ENCODE data around the gene GLIS2. TPM values are rescaled to one million over a fixed set of nuclear protein-coding genes. Genes with fewer than 3 reads are reported as not detected.

The GLIS2 gene
- total RNA-seq, 1 donor from 2014 or later, result 0.53 TPM

GRCh38 chr16:4307215-4308037, 8.4 kb upstream of the GLIS2 start:
- peak; percentile 81 for DNase-seq (ENCODE audit: low read depth)
- H3K36me3 ChIP-seq (ENCODE audit: control insufficient read depth, insufficient read depth, low read length), result no peaks in the 10 kb centered on the region
- peak overlapping the region; percentile 47 for H3K4me3 ChIP-seq (ENCODE audit: low read depth, low read length)
- FAIRE-seq, result no peak
- no peak for TF ChIP-seq CTCF (IDR thresholded peaks at IDR 0.05; ENCODE audit: insufficient read depth, low read length, severe bottlenecking)
- no peaks in the 10 kb centered on the region for H3K27me3 ChIP-seq (ENCODE audit: control insufficient read depth, insufficient read depth, low read length)

GRCh38 chr16:4309102-4309832, 6.6 kb upstream of the GLIS2 start:
- no peak for TF ChIP-seq CTCF (IDR thresholded peaks at IDR 0.05; ENCODE audit: insufficient read depth, low read length, severe bottlenecking)
- Histone ChIP-seq H3K4me3 (ENCODE audit: low read depth, low read length) (no peak overlapping the region), H3K27me3 (ENCODE audit: control insufficient read depth, insufficient read depth, low read length) (no peaks in the 10 kb centered on the region), H3K36me3 (ENCODE audit: control insufficient read depth, insufficient read depth, low read length) (no peaks in the 10 kb centered on the region)
- DNase-seq (ENCODE audit: low read depth) (no peak), FAIRE-seq (no peak)

- FAIRE-seq (no peak), DNase-seq (ENCODE audit: low read depth) (peak; percentile 56)
- Histone ChIP-seq H3K36me3 (ENCODE audit: control insufficient read depth, insufficient read depth, low read length) (no peaks in the 10 kb centered on the region), H3K4me3 (ENCODE audit: low read depth, low read length) (no peak overlapping the region), H3K27me3 (ENCODE audit: control insufficient read depth, insufficient read depth, low read length) (no peaks in the 10 kb centered on the region)
- peak; percentile 83 for TF ChIP-seq CTCF (IDR thresholded peaks at IDR 0.05; ENCODE audit: insufficient read depth, low read length, severe bottlenecking)
Observed at GRCh38 chr16:4309833-4310266, 6.0 kb upstream of the GLIS2 start.

- peak; percentile 77 for TF ChIP-seq CTCF (IDR thresholded peaks at IDR 0.05; ENCODE audit: insufficient read depth, low read length, severe bottlenecking)
- Histone ChIP-seq H3K4me3 (ENCODE audit: low read depth, low read length) (no peak overlapping the region), H3K36me3 (ENCODE audit: control insufficient read depth, insufficient read depth, low read length) (no peaks in the 10 kb centered on the region), H3K27me3 (ENCODE audit: control insufficient read depth, insufficient read depth, low read length) (no peaks in the 10 kb centered on the region)
- peak; percentile 95 for FAIRE-seq
- DNase-seq (ENCODE audit: low read depth), result no peak
Observed at GRCh38 chr16:4313563-4314531, 2.0 kb upstream of the GLIS2 start.

- H3K36me3 ChIP-seq (ENCODE audit: control insufficient read depth, insufficient read depth, low read length), result no peaks in the 10 kb centered on the region
- DNase-seq (ENCODE audit: low read depth) (peak; percentile 46), FAIRE-seq (no peak)
- H3K27me3 ChIP-seq (ENCODE audit: control insufficient read depth, insufficient read depth, low read length), result no peaks in the 10 kb centered on the region
- TF ChIP-seq CTCF (IDR thresholded peaks at IDR 0.05; ENCODE audit: insufficient read depth, low read length, severe bottlenecking), result peak; percentile 23
- peak overlapping the region; percentile 52 for H3K4me3 ChIP-seq (ENCODE audit: low read depth, low read length)
Observed at GRCh38 chr16:4314532-4315185, 1.2 kb upstream of the GLIS2 start.
